PFSK-1 (cell line): Measurements from ENCODE around the gene RAB19.

Experiments
- FOXP2 ChIP-seq: optimal IDR thresholded peaks from 2 replicates; pipeline ENCODE3; 2011; ENCODE audit warnings: borderline replicate concordance, control low read depth, inconsistent platforms; ENCODE audit not compliant: insufficient read depth; ENCODE audit errors: extremely low read length, extremely low read depth
- POLR2AphosphoS5 ChIP-seq: IDR thresholded peaks from 2 replicates; pipeline ENCODE4 v1.6.1; 2012; ENCODE audit warnings: low read depth, mild to moderate bottlenecking, control low read depth, low read length, moderate library complexity
- SIN3A ChIP-seq: IDR thresholded peaks from 2 replicates; pipeline ENCODE4 v1.6.1; 2012; ENCODE audit warnings: mild to moderate bottlenecking, low read length, moderate library complexity, borderline replicate concordance; ENCODE audit not compliant: insufficient read depth
- TAF1 ChIP-seq: IDR thresholded peaks from 2 replicates; pipeline ENCODE4 v1.6.1; 2012; ENCODE audit warnings: low read length, control low read depth, borderline replicate concordance; ENCODE audit not compliant: insufficient read depth
- TF ChIP-seq, protein P1 (sequence below), 2 experiments: IDR thresholded peaks; 2 replicates each; pipeline versions ENCODE4 v1.6.1 to v1.8.0; 2011 to 2012; ENCODE audit warnings: low read depth in 2 of 2, low read length in 2 of 2, control low read depth in 1 of 2, inconsistent platforms in 1 of 2, mild to moderate bottlenecking in 1 of 2, moderate library complexity in 1 of 2; ENCODE audit not compliant: insufficient read depth in 1 of 2

RAB19 gene

DNA sequence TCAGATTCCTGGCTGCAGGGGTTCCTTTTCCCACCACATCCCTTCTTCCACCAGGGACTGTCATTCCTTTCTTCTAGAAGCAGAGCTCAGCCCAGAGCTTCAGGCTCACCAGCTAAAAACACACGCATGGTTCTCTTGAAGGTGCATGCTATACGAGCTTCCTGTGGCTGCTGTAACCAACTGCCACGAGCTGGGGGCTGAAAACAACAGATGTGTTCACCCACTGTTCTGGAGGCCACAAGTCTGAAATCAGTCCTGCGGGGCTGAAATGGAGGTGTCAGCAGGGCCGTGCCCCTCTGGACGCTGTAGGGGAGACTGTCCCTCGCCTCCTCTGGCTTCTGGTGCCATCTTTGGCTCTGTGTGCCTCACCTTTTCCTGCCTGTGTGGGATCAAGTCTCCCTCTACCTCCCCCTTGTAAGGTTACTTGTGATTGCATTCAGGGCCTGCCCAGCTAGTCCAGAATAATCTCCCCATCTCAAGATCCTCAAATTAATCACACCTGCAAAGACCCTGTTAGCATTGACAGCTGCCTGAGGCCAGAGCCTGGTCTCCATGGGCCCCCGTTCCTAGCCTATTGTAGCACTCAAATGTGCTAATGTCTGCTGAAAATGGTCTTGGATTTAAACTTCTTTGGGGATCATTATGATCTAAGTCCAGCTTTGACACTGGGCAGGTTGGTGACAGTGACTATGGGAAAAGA lies 13.7 kb downstream of the RAB19 start:
- TF ChIP-seq POLR2AphosphoS5 (no peak), SIN3A (no peak), FOXP2 (no peak), TAF1 (no peak)
- TF ChIP-seq, protein P1, sequence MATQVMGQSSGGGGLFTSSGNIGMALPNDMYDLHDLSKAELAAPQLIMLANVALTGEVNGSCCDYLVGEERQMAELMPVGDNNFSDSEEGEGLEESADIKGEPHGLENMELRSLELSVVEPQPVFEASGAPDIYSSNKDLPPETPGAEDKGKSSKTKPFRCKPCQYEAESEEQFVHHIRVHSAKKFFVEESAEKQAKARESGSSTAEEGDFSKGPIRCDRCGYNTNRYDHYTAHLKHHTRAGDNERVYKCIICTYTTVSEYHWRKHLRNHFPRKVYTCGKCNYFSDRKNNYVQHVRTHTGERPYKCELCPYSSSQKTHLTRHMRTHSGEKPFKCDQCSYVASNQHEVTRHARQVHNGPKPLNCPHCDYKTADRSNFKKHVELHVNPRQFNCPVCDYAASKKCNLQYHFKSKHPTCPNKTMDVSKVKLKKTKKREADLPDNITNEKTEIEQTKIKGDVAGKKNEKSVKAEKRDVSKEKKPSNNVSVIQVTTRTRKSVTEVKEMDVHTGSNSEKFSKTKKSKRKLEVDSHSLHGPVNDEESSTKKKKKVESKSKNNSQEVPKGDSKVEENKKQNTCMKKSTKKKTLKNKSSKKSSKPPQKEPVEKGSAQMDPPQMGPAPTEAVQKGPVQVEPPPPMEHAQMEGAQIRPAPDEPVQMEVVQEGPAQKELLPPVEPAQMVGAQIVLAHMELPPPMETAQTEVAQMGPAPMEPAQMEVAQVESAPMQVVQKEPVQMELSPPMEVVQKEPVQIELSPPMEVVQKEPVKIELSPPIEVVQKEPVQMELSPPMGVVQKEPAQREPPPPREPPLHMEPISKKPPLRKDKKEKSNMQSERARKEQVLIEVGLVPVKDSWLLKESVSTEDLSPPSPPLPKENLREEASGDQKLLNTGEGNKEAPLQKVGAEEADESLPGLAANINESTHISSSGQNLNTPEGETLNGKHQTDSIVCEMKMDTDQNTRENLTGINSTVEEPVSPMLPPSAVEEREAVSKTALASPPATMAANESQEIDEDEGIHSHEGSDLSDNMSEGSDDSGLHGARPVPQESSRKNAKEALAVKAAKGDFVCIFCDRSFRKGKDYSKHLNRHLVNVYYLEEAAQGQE (IDR thresholded peaks at IDR 0.05; ENCODE audit: insufficient read depth in 1 of 2, low read depth in 2 of 2, low read length in 2 of 2), result no peak

DNA sequence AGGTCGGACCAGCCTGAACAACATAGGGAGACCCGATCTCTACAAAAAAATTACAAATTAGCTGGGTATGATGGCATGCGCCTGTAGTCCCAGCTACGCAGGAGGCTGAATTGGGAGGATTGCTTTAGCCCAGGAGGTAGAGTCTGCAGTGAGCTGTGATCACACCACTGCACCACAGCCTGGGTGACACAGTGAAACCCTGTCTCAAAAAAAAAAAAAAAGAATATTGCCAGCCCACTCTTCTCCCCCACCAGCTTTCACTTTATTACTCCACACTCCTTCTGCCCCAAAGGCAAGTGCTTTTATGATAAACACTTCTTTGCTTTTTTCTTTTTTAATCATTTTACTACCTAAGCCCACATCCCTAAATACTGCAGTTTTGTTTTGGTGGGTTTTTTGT lies 14.8 kb downstream of the RAB19 start:
- TF ChIP-seq, protein P1 (IDR thresholded peaks at IDR 0.05; ENCODE audit: insufficient read depth in 1 of 2, low read depth in 2 of 2, low read length in 2 of 2), result no peak
- TF ChIP-seq POLR2AphosphoS5, result no peak
- TF ChIP-seq TAF1, result no peak
- TF ChIP-seq FOXP2, result no peak
- TF ChIP-seq SIN3A, result no peak

DNA sequence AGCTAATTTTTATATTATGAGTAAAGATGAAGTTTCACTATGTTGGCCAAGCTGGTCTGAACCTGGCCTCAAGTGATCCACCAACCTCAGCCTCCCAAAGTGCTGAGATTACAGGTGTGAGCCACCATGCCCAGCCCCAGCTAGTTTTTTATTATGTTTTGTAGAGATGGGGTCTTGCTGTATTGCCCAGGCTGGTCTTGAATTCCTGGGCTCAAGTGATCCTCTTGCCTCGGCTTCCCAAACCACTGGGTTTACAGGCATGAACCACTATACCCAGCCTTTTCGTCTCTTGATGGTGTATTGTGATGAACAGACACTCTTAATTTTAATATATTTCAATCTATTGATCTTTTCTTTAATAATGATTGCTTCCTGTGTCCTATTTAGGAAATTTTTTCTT lies 17.7 kb downstream of the RAB19 start:
- no peak for TF ChIP-seq TAF1
- no peak for TF ChIP-seq POLR2AphosphoS5
- no peak for TF ChIP-seq SIN3A
- TF ChIP-seq, protein P1 (IDR thresholded peaks at IDR 0.05; ENCODE audit: insufficient read depth in 1 of 2, low read depth in 2 of 2, low read length in 2 of 2), result no peak
- no peak for TF ChIP-seq FOXP2

DNA sequence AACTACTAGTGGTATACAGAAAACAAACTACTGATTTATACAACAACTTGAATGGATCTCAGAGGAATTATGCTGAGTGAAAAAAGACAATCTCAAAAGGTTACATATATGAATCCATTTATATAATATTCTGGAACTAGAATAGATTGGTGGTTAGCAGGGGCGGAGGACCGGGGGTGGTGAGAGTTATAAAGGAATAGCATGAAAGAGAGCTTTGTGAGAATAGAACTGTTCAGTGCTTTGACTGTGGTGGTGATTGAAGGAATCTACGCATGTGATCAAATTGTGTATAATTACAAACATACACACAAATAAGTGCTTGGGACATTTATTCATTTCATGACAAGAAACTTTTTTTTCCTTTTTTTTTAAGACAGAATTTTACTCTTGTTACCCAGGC lies 19.6 kb downstream of the RAB19 start:
- TF ChIP-seq POLR2AphosphoS5, result no peak
- TF ChIP-seq, protein P1 (IDR thresholded peaks at IDR 0.05; ENCODE audit: insufficient read depth in 1 of 2, low read depth in 2 of 2, low read length in 2 of 2), result no peak
- no peak for TF ChIP-seq FOXP2
- no peak for TF ChIP-seq SIN3A
- no peak for TF ChIP-seq TAF1

DNA sequence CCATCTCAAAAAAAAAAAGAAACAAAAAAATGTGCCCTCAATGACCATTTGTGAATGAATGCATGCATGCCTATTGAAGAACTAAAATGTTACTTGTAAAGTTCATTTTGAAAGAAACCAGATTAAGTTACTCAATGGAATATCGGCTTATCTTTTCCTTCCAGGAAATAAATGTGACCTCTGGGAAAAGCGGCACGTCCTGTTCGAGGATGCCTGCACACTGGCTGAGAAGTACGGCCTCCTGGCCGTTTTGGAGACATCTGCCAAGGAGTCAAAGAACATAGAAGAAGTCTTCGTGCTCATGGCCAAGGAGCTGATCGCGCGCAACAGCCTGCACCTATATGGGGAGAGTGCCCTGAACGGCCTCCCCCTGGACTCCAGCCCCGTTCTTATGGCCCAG lies 21.9 kb downstream of the RAB19 start:
- no peak for TF ChIP-seq FOXP2
- no peak for TF ChIP-seq SIN3A
- TF ChIP-seq, protein P1 (IDR thresholded peaks at IDR 0.05; ENCODE audit: insufficient read depth in 1 of 2, low read depth in 2 of 2, low read length in 2 of 2), result no peak
